Keratinocyte (primary cell): ENCODE results near the gene CXCL13. TPM values are rescaled to one million over a fixed set of nuclear protein-coding genes. Genes with fewer than 3 reads are reported as not detected.

Source experiments
- DNase-seq: peaks from one replicate; pipeline ENCODE4 v3.0.0-alpha.2; 2011; ENCODE audit warnings: low read depth, missing footprints, low spot score
- FAIRE-seq: peaks from 2 replicates; lab custom pipeline; 2011; peaks lifted over from hg19 to GRCh38; lab: Jason Lieb, UNC
- H2AFZ ChIP-seq: 2 replicates; pipeline ENCODE4 v1.6.0; 2012; ENCODE audit warnings: low read length, control low read depth, inconsistent platforms; ENCODE audit not compliant: control insufficient read depth
- H3K27ac ChIP-seq: 2 replicates; pipeline ENCODE4 v1.5.1; 2011; ENCODE audit warnings: low read length; ENCODE audit not compliant: control insufficient read depth, insufficient read depth
- H3K27me3 ChIP-seq: 3 replicates; pipeline ENCODE4 v1.6.0; 2011; ENCODE audit warnings: low read length; ENCODE audit not compliant: control insufficient read depth, insufficient read depth; ENCODE audit errors: extremely low read depth
- H3K36me3 ChIP-seq, 2 experiments: 2 replicates in 1 of 2; 3 replicates in 1 of 2; pipeline ENCODE4 v1.5.1; 2011; ENCODE audit warnings: low read length in 2 of 2, mild to moderate bottlenecking in 1 of 2; ENCODE audit not compliant: control insufficient read depth in 2 of 2, insufficient read depth in 2 of 2; ENCODE audit errors: extremely low read depth in 1 of 2
- H3K4me1 ChIP-seq: 3 replicates; pipeline ENCODE4 v1.5.1; 2011; ENCODE audit warnings: low read length; ENCODE audit not compliant: control insufficient read depth, insufficient read depth; ENCODE audit errors: extremely low read depth
- H3K4me2 ChIP-seq: 3 replicates; pipeline ENCODE4 v1.6.0; 2011; ENCODE audit warnings: low read depth, low read length; ENCODE audit not compliant: control insufficient read depth, insufficient read depth; ENCODE audit errors: extremely low read depth
- H3K4me3 ChIP-seq, 3 experiments: fragments of 200-600 bp in 1 of 3; sonication (generic) in 1 of 3; 2 replicates in 2 of 3; 3 replicates in 1 of 3; pipeline ENCODE4 v1.5.1; 2011 to 2016; ENCODE audit warnings: low read length in 3 of 3, mild to moderate bottlenecking in 3 of 3, control low read depth in 2 of 3, inconsistent platforms in 1 of 3, low read depth in 1 of 3, mixed read lengths in 1 of 3, mixed run types in 1 of 3, moderate library complexity in 1 of 3; ENCODE audit not compliant: control insufficient read depth in 2 of 3, insufficient read depth in 2 of 3; ENCODE audit errors: extremely low read depth in 1 of 3
- H3K79me2 ChIP-seq: 2 replicates; pipeline ENCODE4 v1.6.0; 2012; ENCODE audit warnings: low read length; ENCODE audit not compliant: control insufficient read depth, insufficient read depth
- H3K9ac ChIP-seq: 3 replicates; pipeline ENCODE4 v1.6.0; 2011; ENCODE audit warnings: low read length; ENCODE audit not compliant: control insufficient read depth, insufficient read depth; ENCODE audit errors: extremely low read depth
- H3K9me1 ChIP-seq: 3 replicates; pipeline ENCODE4 v1.6.0; 2011; ENCODE audit warnings: low read length; ENCODE audit not compliant: control insufficient read depth, insufficient read depth; ENCODE audit errors: extremely low read depth
- H3K9me3 ChIP-seq: 2 replicates; pipeline ENCODE4 v1.5.1; 2012; ENCODE audit warnings: low read depth, low read length; ENCODE audit not compliant: control insufficient read depth
- H4K20me1 ChIP-seq: 3 replicates; pipeline ENCODE4 v1.6.0; 2011; ENCODE audit warnings: low read length; ENCODE audit not compliant: control insufficient read depth, insufficient read depth; ENCODE audit errors: extremely low read depth
- EZH2 ChIP-seq: IDR thresholded peaks from one replicate; pipeline ENCODE4 v1.6.1; 2012; ENCODE audit warnings: inconsistent platforms, mild to moderate bottlenecking, low read length, moderate library complexity
- dilution Hi-C: fragments of 300-500 bp; cut with MboI; formaldehyde crosslinking; loops from one replicate; pipeline ENCODE4 v1.7.0; 2020; ENCODE audit warnings: low sequenced_read_pairs; ENCODE audit not compliant: extremely low pct_ligation_motif_present
- polyA plus RNA-seq, 5 experiments: library from polyadenylated mRNA; depleted of rRNA in 3 of 5; stranded (reverse) in 3 of 5; stranded (forward) in 1 of 5; unstranded in 1 of 5; fragments of >200 nt; gene quantifications; 1 replicate in 1 of 5; 2 replicates in 3 of 5; 3 replicates in 1 of 5; pipeline versions ENCODE4 v1.2.1 to v1.2.3, GENCODE V29; 2011 to 2012; ENCODE audit warnings: missing spikeins in 2 of 5, low read depth in 1 of 5, low replicate concordance in 1 of 5
- TF ChIP-seq, protein P1 (sequence below), 3 experiments: IDR thresholded peaks in 1 of 3; conservative IDR thresholded peaks in 1 of 3; optimal IDR thresholded peaks in 1 of 3; 2 replicates in 2 of 3; 3 replicates in 1 of 3; pipeline versions ENCODE3 to v1.5.1; 2011; ENCODE audit warnings: low read length in 3 of 3, mild to moderate bottlenecking in 3 of 3, moderate library complexity in 2 of 3, control low read depth in 1 of 3, inconsistent platforms in 1 of 3; ENCODE audit not compliant: insufficient read depth in 2 of 3; ENCODE audit errors: extremely low read depth in 1 of 3

Gene CXCL13
- polyA plus RNA-seq, 1 donor (not counting 4 experiments of a cell fraction or from before 2014, with no cell fraction given) = not detected

DNA sequence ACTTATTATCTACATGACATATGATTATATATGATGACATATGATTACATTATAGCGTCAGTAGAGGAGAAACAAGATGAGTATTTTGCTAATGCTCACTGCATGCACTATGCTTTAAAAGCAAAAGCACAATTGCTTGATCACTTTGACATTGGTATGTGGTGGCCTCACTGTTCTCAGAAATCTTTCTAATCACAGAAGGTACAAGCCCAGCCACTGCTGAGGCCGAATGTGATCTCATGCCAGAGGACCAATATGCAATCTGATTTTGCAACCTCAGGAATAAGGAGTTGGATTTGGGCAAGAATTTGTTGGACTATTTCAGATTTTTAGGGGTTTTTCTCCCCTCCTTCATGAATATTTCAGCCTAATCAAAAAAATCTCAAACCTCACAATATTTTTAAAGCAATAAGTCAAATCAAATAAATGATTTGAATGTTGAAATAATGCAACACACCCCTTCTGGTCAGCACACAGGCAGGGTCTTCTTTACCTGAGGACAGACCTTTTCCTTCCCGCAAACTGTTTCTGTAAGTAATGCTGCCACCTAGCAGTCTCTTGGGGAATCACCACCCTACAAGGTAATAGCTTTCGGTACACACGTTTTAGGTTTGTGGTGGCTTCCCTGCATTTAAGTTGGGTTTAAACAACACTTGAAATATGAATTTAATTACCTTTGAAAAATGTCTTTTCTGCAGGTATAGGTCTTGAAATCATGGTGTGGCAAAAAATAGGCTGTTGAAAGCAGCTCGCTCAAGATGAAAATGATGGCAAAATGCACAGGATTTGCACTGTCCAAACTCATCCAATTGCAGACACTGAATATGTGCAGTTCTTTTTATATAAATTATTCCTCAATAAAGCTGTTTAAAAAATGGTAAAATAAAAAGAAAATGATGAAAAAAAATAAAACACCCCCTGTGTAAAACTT, 4.8 kb upstream of the CXCL13 start:
- dilution Hi-C loops = no loop called here
- no peak for DNase-seq
- FAIRE-seq = peak; percentile 79

DNA sequence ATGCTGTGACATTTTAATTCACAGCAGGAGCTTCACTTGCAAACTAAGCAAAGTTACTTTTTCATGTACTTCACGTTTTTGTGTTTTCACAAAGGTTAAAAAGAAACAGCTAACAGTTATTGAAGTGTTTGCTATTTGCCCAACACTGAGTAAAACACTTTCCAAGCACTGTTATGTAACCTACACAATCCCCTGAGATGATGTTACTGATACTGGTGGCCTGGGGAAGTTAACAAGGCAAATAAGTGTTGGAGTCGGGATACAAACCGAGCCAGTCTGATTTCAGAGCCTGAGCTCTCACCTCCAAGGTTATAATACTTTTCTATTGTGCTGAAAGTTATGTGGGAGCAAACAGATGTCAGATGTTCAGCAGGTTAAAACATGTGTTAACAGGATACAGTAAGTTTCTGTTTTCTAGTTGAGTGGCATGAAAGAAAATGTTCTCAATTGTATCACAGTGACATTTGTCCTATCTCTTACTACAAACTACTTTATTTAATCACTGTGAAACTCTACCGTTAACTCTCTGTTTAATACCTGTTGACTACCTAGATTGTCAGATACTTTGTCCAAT, 3.9 kb upstream of the CXCL13 start:
- dilution Hi-C loops = no loop called here
- H3K4me2 ChIP-seq = peak overlapping the region; percentile 39
- H3K4me3 ChIP-seq = no peak overlapping the region
- TF ChIP-seq EZH2 = no peak
- TF ChIP-seq, protein P1, sequence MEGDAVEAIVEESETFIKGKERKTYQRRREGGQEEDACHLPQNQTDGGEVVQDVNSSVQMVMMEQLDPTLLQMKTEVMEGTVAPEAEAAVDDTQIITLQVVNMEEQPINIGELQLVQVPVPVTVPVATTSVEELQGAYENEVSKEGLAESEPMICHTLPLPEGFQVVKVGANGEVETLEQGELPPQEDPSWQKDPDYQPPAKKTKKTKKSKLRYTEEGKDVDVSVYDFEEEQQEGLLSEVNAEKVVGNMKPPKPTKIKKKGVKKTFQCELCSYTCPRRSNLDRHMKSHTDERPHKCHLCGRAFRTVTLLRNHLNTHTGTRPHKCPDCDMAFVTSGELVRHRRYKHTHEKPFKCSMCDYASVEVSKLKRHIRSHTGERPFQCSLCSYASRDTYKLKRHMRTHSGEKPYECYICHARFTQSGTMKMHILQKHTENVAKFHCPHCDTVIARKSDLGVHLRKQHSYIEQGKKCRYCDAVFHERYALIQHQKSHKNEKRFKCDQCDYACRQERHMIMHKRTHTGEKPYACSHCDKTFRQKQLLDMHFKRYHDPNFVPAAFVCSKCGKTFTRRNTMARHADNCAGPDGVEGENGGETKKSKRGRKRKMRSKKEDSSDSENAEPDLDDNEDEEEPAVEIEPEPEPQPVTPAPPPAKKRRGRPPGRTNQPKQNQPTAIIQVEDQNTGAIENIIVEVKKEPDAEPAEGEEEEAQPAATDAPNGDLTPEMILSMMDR (optimal IDR thresholded peaks at IDR 0.05 in 1 of 3, IDR thresholded peaks at IDR 0.05 in 1 of 3, conservative IDR thresholded peaks at IDR 0.05 in 1 of 3; ENCODE audit: extremely low read depth in 1 of 3, insufficient read depth in 2 of 3, low read length in 3 of 3) = no peak
- H3K27ac ChIP-seq = no peak overlapping the region
- H3K36me3 ChIP-seq = no peaks in the 10 kb centered on the region
- DNase-seq (no peak), FAIRE-seq (peak; percentile 75)
- no peaks in the 10 kb centered on the region for H3K27me3 ChIP-seq
- H2AFZ ChIP-seq = peak overlapping the region; percentile 30
- H3K9ac ChIP-seq = no peak overlapping the region
- H3K9me1 ChIP-seq = no peaks in the 10 kb centered on the region
- H4K20me1 ChIP-seq = no peaks in the 10 kb centered on the region
- peaks cover 13% of the 10 kb centered on the region for H3K4me1 ChIP-seq
- H3K9me3 ChIP-seq = no peaks in the 10 kb centered on the region
- no peaks in the 10 kb centered on the region for H3K79me2 ChIP-seq

More for the DNA sequence above, 4.8 kb upstream of the CXCL13 start:
- no peaks in the 10 kb centered on the region for H3K79me2 ChIP-seq
- H2AFZ ChIP-seq = no peak overlapping the region
- H3K27ac ChIP-seq = no peak overlapping the region
- no peaks in the 10 kb centered on the region for H3K9me3 ChIP-seq
- no peak for TF ChIP-seq EZH2
- TF ChIP-seq, protein P1 (optimal IDR thresholded peaks at IDR 0.05 in 1 of 3, IDR thresholded peaks at IDR 0.05 in 1 of 3, conservative IDR thresholded peaks at IDR 0.05 in 1 of 3; ENCODE audit: extremely low read depth in 1 of 3, insufficient read depth in 2 of 3, low read length in 3 of 3) = peak; percentile 80 to 88 (median 81)
- H3K4me1 ChIP-seq = peaks cover 13% of the 10 kb centered on the region
- no peak overlapping the region for H3K9ac ChIP-seq
- no peaks in the 10 kb centered on the region for H3K27me3 ChIP-seq
- H3K36me3 ChIP-seq = no peaks in the 10 kb centered on the region
- H3K9me1 ChIP-seq = no peaks in the 10 kb centered on the region
- no peaks in the 10 kb centered on the region for H4K20me1 ChIP-seq
- H3K4me3 ChIP-seq = no peak overlapping the region
- H3K4me2 ChIP-seq = no peak overlapping the region
